Stimulated activated CD4-positive, alpha-beta T cell treated with anti-CD3 and anti-CD28 coated beads, TNF-alpha, amount 100 ng/mL, for 4 hours (primary cell): ENCODE results near the gene STARD10.

ENCODE experiments used
- DNase-seq, 3 experiments: peaks; one replicate each; pipeline ENCODE4 v3.0.0-alpha.2; 2020; ENCODE audit warnings: low read depth in 3 of 3

Gene STARD10

GRCh38 chr11:72726266-72727220, 67.3 kb downstream of the STARD10 start:
- DNase-seq: no peak

DNA sequence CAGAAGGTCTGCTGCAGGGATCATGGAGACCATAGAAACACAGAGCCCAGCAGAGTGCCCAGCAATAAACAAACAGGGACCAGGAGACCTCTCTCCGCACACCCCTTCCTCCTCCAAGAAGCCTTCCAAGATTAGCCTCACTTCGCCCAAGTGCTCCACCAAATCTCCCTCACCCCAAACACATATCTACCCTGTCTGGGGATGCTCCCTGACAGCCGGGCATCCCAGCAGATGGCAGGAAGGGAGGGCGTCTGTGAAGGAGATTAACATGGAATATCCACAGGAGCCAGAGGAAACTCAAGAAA, 68.2 kb downstream of the STARD10 start:
- DNase-seq: no peak

- DNase-seq: peak; percentile 41 to 70 (median 59)
Observed at GRCh38 chr11:72724851-72725723, 68.8 kb downstream of the STARD10 start.

DNA sequence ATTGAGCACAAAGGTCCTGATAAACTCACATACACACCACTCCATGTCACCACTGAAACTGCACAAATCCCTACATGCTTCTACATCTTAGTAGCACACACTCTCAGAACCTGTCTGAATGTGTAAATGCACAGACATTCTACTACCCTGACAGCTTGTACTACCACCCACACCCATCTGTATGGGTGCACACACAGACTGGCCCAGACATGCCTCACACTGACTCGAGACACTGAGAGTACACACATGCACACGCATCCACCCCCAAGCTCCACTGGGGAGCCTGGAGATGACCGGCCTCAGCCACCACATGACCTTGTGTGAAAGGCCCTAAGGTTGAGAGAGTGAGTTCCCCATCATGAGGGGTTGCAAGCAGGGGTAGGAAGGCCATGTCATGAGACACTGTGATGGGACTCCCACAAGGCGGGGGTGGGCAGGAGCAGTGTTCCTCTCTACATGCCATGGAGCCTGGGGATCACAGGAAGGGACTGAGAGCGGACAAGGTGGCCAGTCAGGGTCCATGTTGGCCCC, 69.8 kb downstream of the STARD10 start:
- no peak for DNase-seq

DNA sequence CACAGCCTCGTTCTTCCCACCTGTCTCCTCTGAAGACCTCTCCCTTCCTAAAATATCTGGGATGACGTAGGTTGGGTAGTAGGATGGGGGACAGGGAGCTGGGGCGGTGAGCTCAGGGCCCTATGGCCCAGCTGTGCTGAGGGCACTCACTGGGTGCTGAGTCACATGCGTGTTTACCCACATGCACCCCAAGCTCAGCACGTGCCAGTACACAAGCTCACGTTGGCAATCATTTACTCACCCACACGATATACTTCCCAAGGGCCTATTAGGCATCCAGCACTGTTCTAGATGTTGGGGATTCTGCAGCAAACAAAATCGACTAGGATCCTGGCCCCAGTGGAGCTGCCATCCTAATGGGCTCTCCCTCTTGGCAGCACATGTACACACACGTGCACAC, 70.3 kb downstream of the STARD10 start:
- DNase-seq: no peak

DNA sequence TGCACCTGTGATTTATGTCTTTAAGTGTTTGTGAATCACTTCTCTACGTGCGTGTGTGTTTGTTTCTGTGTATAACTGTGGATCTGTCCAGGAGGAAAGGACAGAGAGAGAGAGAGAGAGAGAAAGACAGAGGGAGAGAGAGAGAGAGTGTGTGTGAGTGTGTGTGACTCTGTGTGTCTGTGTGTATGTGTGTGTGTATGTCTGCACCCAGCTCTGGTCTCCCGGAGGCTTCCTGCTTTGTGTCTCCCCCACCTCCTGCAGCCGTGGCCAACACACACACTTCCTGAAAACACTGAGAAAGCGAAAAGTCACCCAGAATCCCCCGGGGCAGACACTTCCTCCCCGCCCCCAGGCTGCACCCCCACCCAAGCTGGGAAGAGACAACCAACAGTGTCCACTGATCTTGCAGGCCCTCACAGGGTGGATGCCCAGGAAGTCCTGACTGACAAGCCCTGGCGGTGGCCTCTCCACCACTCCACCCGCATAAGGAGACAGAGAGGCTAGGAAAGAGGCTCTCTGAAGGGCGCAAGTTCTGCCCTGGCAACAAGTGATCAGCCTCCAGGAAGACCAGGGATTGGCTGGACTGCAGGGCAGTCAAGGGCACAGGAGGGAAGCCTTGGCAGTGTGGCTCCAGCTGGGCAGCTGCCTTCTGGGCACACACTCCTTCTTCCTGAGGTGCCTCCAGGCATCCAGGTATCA, 71.6 kb downstream of the STARD10 start:
- peak; percentile 67 to 70 (median 68) for DNase-seq

- DNase-seq: no peak
Observed at GRCh38 chr11:72721689-72722049, 72.2 kb downstream of the STARD10 start.

DNA sequence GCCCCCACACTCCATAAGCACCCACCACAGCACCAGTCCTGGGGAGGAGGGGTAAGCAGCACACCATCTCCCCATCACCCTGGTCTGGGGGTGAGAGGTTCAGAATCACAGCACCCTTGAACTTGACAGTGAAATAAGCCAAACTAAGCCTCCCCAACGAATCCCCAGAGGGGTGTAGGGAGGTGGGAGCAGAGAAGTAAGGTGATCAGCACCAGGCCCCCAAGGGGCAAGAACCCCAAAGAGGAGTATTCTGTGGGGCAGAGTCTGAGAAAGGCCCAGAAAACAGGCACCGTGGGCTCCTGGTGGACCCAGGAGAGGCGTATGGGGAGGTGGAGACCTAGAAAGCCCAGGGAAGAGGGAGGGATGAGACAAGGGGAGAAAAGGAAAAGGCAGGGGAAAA, 72.6 kb downstream of the STARD10 start:
- no peak for DNase-seq

DNA sequence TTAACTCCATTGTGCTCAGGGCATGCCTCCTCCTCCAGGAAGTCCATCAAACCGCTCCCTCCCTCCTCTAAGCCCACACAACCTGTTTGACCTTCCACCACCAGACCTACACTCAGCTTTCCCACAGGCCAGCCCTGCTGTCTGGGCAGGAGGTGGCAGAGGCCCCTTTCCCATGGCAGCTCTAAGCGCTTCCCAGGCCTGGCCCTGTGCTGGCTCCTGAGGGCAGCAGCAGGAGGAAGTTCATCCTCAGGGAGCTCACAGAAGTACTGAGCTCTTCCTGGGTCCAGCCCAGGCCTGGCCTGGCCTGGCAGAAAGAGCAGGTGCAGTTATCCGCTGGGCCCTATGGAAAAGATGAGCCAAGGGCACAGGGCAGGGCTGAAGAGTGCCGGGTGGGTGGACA, 73.1 kb downstream of the STARD10 start:
- no peak for DNase-seq

GRCh38 chr11:72720047-72720446, 73.8 kb downstream of the STARD10 start:
- DNase-seq: no peak

- DNase-seq: no peak
Observed at GRCh38 chr11:72719551-72719950, 74.3 kb downstream of the STARD10 start.

- DNase-seq: no peak
Observed at GRCh38 chr11:72719144-72719543, 74.7 kb downstream of the STARD10 start.

DNA sequence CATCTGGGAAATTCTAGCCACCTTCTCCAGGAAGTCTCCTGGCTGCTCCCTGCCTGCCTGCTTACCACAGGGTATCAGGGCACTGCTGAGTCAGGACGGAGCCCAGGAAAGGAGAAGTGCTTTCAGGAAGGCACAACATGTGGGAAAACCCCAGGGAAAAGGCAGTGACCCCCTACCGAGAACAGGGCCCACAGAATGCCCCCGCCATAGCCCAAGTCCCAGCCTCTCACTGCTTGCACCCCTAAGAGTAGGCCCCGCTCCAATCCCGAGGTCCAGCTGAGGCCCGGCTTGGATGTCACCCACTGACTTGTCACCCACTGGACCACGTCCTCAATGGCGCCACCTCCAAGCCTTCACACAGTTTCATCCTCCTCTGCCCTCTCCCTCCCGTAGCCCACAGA, 75.7 kb downstream of the STARD10 start:
- DNase-seq: no peak

GRCh38 chr11:72716788-72717435, 76.9 kb downstream of the STARD10 start:
- no peak for DNase-seq

DNA sequence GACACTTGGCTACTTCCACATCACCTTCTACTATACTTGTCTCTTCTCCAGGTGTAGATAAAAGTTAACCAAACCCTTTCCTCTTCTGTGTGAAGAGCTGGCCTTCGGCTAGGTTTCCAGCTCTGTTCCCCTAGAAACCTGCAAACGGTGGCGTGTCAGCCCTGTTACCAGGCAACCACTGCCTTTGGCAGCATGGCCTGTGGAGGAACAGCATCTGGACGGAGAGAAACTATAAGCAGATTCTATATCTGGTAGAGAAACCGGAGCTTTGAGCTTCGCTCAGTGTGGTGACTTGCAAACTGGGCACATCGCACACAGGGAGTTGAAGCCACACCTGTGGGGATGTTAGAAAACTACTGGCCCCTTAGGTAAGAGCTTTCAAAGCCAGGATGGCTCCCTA, 77.6 kb downstream of the STARD10 start:
- DNase-seq: no peak

GRCh38 chr11:72712841-72713240, 81.0 kb downstream of the STARD10 start:
- no peak for DNase-seq

- DNase-seq: no peak
Observed at GRCh38 chr11:72712168-72712751, 81.6 kb downstream of the STARD10 start.

- no peak for DNase-seq
Observed at GRCh38 chr11:72711141-72711540, 82.7 kb downstream of the STARD10 start.

DNA sequence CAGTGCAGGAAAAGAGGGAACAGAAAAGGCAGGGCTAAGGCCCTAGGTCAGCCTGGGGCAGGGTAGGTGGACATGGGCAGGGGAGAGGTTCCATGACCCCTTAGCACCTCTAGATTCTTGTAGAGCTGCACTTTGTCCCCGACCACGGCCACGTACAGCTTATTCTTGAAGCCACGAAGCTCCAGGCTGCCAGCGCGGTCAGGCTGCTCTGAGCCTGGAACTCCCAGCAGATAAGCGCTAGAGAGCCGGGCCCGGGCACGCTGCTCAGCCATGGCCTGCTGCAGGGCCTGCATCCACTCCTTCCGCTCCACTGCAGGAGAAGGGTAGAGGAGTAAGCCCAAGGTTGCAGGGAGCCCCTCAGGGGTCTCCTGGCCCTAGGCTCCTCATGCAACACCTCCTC, 83.6 kb downstream of the STARD10 start:
- no peak for DNase-seq

DNA sequence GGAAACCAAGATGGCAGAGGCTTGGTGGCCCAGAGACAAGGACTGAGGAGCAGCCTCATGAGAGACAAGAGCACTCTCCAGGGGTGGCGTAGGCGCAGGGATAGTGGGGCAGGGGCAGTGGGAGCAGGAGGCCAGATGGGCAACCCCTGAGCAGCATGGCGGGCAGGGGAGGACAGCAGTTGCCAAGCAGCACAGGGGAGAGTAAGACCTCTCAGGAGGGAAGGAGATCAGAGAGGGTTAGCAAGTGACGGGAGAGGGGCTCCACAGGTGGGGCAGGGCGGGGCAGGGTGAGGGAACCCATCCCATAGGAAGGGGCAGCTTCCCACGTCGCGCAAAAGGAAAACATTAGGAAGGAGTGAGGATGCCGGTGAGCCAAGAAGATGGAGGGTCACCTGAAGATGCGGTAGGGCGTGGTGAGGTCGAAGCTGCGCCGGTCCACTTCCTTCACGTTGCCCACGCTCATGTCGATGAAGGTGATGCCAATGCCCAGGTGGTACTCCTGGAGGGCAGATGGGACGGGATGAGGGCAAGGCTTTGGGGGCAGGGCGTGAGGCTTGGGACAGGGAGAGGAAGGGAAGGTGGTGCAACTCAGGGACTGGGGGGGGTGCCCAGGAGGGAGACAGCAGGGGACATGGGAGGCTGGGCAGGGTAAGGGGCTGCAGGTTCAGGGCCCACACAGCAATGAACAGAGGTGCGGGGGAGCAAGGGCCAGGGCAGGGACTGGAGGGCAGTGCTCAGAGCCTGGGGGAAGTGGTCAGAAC, 84.2 kb downstream of the STARD10 start:
- no peak for DNase-seq
